Right lung (tissue), 5 donors: ENCODE results near the gene CHRNA4. TPM values are rescaled to one million over a fixed set of nuclear protein-coding genes. Genes with fewer than 3 reads are reported as not detected.

Source experiments
- DNase-seq, 2 donors: peaks; one replicate each; pipeline ENCODE4 v3.0.0-alpha.2; 2013
- polyA plus RNA-seq, 5 donors: library from polyadenylated mRNA; unstranded; fragments of 120-200 nt; gene quantifications; one replicate each; pipeline versions ENCODE4 v1.2.1 to v1.2.3, GENCODE V29; 2013; ENCODE audit warnings: inconsistent platforms in 1 of 5, low replicate concordance in 1 of 5; ENCODE audit not compliant: insufficient read length in 5 of 5, insufficient read depth in 1 of 5

Gene CHRNA4
- polyA plus RNA-seq, 5 donors: 0.24 to 2.5 (median 0.69) TPM

DNA sequence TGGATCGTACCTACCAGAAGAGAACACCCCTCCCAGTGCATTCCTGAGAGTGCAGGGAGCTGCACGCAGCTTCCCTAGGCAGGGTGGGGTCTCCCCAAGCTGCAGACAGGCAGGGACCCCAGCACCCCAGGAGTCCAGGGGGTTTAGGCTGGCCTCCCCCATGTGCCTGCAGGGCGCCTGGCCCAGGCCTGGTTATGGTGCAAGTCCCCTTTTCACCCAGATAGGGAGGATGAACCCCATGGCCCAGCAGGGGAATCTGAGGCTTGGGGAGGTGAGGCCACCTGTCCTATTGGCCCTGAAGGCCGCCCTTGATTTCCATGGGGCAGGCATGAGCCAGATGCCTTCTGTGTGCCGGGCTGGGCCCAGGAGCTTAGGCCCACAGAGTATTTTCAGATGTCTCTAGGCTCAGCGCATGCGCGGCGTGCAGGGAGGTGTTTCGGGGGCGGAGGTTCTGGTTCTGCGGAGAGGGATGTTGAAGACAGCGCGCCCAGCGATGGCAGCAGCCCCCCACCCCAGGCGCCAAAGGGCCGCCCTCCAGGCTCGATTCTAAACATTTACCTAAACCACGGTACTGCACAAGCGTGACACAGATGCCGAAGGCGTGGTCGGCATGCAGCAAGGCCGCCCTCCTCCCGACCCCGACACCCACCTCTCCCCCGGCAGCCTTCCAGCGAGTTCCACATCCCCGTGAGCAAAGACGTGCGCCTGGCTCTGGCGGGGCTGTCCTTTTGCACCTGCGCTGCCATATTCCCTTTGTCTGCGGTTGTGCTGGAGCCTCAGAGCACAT, 38.8 kb downstream of the CHRNA4 start:
- no peak for DNase-seq

DNA sequence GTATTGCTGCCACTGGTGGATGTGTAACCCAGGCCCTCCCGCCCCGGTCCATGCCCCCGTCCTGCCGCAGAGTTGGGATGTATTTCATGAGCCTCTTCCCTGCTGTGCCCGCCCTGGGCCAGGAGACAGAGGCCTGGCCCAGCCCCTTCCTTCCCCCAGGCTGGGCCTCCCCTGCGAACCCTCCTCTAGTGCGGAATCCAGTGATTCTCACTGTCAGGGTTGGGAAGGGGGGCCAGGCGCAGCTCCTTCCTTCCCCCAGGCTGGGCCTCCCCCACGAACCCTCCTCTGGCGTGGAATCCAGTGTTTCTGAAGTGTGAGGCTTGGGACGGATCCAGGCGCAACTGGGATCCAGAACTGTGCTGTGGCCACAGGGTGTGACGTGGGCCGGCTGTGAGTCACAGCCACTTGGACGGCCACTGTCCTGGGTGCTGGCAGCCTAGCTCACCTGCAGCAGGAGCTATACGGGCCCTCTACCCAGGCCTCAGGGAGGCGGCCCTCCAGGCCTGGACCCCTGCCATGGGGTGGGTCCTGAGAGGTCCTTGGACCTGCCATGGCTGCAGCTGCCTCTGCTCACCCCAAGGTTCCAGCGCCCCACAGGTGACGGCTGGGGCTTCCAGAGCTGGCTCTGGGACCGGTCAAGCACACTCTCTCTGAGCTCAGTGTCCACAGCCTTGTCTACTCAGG, 39.9 kb downstream of the CHRNA4 start:
- DNase-seq: peak; percentile 79 to 83

DNA sequence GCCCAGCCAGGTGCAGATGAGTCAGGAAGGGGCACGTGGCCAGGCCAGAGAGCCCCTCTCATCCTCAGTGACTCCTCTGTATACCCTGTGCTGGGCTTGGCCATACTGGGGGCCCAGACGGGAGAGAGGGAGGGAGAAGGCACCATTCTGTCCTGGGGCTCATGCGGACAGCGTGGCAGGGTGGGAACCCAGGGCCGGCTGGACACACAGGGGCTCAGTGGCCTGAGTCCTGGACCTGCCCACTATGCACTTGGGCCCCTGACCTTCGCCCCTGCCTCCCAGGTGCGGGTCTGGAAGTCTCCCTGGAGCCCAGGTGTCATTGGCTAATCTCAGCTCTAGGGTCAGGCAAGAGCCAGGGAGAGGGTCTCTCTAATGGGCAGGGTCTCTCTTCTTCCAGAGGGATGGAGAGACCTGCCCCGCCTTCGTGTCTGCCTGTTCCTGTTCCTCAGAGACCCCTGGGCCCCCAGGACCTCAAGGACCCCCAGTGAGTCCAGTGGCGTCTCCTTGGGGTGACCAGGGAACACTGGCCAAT, 40.5 kb downstream of the CHRNA4 start:
- no peak for DNase-seq

DNA sequence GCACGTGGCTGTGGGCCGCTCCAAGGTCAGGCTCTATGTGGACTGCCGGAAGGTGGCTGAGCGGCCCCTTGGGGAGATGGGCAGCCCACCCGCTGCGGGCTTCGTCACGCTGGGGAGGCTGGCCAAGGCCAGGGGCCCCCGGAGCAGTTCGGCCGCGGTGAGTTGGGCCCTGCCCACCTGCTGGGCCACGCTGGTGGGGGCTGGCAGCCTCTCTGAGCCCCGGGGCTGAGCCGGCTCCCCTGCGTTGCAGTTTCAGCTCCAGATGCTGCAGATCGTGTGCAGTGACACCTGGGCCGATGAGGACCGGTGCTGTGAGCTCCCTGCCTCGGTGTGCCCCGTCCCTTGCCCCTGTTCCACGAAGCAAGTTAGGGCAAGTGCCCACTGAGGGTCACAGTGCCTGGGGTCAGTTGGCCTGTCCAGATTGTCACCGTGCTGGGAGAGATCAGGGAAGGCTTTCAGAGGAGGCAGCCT, 41.1 kb downstream of the CHRNA4 start:
- DNase-seq: no peak

DNA sequence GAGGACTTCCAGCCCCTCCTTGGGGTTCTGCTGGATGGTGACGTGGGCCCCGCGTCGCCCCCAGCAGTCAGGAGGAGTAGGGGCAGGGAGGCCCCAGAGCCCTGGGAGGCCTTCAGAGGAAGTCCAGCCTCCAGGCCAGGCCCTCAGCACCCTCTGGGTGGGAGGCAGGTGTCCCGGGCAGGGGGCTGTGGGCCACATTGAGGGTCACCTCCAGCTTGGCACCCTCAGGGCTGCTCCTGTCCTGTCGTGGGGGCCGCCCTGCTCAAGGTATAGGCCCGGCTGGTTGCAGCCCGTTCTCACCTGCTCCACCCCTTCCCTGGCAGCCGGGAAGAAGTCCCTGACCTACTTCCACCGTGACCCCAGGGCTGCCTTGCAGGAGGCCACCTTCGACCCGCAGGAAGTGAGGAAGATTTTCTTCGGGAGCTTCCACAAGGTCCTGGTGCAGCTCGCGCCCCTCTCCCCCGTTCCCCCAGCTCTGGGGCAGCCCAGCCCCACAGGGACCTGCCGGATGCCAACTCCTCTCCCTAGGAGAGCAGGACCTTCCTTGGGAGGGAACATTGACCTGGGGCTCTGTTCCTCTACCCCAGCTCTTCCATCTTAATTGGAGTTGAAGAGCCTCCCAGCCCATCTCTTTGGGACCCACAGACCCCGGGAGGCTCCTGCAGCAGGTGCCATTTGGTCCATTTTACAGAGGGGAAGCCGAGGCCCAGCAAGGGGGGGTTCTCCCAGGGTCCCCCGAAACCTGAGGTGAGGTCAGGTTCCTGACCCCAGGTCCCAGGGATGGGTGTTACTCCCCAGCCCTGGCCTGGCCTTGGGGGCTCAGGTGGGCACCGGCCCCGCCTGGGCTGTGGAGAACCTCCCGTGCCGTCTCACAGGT, 41.7 kb downstream of the CHRNA4 start:
- DNase-seq: no peak

DNA sequence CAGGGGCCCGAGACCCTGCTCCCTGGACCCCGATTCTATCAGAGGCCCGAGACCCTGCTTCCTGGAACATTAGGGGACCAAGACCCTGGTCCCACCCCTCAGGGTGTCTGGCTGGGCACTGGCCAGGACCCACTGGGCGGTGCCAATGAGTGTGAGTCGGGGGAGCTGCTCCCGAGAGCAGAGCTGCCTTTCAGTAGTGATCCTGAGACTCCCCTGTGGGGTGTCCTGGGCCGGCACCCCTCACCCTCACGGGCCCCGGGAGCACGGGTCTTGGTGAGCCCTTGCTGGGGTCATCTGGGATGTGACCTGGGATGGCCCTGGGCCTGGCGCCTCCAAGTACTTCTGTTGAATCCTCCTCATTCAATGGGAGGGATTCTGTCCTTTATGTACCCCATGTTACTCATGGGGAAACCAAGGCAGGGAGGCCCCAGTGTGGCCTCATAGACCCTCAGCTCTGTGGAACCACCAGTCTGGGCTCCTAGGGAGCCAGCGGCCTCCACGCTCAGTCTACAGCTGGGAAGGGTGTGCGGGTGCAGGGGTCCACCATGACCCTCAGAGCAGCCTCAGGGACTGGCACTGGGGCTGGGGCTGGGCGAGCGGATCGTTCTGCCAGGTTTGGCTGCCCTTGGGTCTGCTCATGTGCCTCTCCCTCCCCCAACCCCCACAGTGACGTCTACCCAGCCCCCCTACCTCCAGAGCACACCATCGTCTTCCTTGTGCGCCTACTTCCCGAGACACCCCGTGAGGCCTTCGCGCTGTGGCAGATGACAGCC, 42.6 kb downstream of the CHRNA4 start:
- DNase-seq: no peak

DNA sequence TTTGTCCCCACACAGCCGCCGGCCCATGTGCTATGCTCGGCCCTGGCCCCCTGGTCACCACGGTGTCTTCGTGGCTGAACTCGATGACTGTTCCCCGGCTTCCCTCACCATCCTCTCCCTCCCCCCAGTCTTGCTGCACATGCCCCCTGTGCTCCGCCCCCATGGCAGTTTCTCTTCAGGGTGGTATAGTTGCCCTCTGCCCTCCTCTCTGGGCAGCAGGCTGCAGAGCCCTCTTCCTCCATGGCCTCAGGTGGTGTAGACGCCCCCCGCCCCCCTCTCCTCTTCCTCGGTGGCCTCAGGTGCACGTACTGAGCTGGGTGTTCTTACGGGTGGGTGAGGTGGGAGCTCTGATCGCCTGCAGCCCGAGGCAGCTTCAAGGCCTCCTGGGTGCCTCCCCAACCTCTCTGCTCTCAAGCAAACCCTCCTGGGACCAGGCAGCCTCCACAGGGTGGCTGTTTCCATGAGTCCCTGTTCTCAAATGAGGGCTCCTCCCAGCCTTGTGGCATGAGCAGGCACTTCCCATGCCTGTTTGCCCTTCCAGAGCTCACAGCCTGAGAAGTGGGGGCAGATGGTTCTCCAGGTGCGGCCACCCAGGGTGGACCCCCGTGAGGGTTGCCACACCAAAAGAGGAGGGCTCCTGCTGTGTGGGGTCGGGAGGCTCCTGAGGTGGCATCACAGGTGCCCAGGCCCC, 43.4 kb downstream of the CHRNA4 start:
- no peak for DNase-seq

DNA sequence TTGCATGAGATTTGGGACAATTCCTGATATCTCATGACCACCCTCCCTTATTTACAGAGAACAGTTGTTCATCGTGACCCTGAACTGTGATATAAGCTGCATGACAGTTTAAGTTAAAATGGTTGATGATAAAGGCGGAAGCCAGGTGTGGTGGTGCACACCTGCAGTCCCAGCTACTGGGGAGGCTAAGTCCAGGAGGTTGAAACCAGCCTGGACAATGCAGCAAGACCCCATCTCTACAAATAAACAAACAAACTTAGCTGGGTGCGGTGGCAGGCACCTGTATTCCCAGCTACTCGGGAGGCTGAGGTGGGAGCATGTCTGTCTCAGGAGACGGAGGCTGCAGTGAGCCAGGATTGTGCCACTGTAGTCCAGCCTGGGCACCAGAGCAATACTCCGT, 44.1 kb downstream of the CHRNA4 start:
- no peak for DNase-seq

DNA sequence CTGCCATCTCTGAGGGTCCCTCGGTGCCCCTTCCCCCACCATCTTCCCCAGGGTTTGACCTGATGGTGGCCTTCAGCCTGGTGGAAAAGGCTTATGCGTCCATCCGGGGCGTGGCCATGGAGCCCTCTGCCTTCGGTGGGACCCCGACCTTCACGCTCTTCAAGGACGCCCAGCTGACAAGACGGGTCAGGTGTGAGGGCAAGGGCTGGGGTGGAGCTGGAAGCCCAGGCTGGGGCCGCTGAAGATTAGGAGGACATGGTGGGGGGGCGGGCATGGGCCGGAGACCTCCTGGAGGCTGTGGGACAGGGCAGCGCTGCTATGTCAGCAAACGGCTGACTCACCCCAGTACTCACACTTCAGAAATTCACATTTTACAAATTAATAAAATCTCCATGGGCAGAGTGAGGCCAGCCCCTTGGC, 44.6 kb downstream of the CHRNA4 start:
- DNase-seq: no peak

DNA sequence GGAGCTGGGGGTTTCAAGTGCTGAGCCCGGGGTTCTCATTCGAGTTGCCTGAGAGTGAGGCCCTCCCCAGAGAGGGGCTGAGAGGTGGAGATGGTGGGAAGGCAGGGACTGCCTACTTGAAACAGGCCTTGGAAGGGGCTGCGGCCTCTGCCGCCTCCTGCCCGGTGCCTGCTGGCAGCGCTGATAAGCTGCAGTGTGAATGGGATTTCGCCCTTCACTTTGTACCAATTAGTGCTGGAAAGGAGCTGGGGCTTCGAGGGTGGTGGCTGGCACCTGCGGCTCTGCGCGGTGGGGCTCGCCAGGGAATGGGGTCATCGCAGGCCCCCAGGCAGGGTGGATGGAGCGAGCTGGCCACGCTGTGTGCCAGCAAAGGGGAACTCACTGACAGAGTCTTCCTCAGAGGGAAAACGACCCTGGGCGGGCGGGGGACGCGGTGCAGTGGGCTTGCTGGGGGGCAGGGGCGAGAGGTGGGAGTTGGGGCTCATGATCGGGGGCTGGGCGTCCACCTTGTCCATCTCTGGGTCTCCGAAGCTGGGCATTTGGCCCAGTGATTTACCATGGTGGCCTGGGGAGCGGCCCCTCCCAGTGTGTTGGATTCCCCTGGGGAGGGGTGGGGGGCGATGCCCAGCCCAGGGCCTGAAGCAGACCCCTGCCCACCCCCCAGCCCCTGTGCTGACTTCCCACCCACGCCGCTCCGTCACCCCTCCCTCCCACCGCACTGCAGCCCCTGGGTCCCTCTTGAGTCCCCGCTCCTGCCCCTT, 45.2 kb downstream of the CHRNA4 start:
- no peak for DNase-seq

DNA sequence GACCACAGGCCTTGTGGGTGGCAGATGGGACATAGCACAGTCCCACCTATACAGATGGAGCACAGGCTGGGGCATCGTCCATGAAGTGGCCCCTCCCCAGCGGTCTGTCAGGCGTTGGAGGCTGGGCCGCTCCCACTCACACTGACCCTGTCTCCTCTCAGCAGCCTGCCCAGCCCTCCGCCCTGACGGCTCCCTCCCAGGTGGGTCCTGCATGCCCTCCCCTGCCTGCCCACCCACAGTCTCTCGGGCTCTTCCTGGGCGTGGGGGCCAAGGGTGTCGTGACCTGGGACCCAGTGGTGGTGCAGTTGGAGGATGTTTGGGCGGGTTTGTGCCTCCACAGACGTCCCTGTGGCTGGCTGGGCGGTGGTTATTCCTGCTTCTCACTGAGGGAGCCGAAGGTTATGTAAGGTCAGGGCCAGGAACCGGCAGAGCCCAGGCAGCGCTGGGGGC, 45.9 kb downstream of the CHRNA4 start:
- no peak for DNase-seq

DNA sequence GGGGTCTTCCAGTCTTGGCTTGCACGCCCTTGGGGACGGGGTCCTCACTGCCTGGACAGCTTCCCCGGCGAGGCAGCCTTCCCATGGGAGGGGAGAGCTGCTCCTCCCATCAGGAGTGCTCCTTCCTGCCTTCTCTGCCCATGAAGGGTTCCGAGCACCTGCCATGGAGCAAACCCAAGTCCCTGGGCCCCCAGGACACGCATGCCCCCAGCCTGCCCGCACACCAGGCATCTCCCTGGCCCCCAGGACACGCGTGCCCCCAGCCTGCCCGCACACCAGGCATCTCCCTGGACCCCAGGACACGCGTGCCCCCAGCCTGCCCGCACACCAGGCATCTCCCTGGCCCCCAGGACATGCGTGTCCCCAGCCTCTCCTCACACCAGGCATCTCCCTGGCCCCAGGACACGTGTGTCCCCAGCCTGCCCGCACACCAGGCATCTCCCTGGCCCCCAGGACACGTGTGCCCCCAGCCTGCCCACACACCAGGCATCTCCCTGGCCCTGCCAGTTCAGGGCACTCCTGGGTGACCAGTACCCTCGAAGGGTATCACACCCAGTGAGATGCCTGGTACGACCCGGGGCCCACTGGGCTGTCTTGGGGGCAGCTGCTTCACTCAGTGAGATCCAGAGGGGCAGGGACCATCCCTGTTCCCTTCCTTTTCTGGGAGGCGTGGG, 46.4 kb downstream of the CHRNA4 start:
- DNase-seq: no peak

DNA sequence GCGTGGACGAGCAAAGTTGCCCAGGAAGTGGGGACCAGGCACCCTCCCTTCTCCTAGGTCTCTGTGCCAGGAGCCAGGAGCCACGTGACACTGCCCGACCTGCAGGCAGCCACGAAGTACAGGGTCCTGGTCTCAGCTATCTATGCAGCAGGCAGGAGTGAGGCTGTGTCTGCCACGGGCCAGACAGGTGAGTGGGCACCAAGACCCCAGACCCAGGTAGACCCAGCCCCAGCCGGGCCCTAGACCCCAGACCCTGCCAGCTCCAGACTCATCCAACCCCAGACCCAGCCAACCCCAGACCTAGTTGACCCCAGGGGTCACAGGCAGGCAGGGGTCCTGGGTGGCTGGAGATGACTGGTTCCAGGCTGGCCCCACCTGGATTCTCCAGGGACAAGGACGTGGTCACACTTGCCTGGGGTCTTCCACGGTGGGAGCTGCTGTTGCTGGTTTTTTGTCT, 47.1 kb downstream of the CHRNA4 start:
- no peak for DNase-seq

DNA sequence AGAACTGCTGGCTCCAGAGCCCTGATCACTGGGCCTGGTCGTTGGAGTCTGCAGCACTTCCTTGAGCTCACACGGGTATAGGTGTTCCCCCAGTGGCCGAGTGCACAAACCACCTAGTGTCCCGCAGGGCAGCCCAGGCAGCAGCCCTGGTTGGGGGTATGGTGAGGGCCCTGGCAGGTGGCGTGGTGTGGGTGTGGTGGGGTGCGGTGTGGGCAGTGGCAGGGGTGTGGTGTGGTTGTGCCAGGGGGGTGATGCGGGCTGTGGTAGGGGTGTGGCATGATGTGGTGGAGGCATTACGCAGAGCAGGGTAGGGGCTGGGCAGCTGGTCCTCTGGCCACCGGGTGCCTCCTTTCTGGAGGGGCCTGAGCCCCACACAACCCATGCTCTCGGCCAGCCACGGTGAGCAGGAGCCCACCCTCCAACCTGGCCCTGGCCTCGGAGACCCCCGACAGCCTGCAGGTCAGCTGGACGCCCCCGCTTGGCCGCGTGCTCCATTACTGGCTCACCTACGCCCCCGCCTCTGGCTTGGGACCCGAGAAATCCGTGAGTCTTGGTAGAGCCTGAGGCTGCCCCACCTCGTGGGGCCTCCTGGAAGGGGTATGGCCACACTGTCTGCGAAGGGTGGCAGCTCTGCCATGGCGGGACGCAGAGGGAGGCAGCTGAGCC, 47.7 kb downstream of the CHRNA4 start:
- DNase-seq: no peak

DNA sequence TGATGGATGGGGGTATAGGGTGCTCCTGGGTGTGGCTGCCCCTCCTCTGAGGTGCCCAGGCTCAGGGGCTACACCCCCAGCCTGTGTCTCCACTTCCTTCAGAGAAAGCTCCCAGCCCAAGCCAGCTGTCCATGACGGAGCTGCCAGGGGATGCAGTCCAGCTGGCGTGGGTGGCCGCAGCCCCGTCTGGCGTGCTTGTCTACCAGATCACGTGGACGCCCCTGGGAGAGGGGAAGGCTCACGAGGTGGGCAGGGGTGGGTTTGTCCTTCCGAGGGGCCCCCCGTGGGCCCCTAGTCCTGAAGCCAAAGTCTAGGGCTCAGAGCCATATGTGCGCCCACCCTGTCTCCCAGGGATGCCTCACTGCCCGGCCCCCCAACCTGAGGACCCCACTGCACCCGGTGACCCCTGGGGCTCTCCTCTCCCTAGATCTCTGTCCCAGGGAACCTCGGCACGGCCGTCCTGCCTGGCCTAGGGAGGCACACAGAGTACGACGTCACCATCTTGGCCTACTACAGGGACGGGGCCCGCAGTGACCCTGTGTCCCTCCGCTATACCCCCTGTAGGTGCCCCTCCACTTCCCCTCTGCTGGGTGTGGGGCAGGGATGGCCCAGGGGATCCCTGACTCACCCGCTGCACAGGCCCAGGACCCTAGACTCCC, 48.3 kb downstream of the CHRNA4 start:
- peak; percentile 92 to 94 for DNase-seq

DNA sequence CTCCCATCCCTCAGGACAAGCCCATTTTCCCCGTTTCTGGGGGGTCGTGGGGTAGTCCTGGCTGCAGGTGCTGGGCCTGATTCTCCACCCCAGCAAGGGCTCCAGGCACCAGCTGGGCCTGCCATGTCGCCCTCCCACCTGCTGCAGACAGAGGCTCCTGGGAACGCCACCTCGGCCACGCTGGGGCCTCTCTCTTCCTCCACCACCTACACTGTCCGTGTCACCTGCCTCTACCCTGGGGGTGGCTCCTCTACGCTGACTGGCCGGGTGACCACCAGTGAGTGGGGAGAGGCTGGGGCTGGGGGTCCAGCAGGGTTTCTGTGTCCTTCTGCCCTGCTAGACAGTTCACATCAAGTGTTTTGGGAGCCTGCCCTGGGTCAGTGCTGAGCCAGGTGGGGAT, 48.9 kb downstream of the CHRNA4 start:
- no peak for DNase-seq

DNA sequence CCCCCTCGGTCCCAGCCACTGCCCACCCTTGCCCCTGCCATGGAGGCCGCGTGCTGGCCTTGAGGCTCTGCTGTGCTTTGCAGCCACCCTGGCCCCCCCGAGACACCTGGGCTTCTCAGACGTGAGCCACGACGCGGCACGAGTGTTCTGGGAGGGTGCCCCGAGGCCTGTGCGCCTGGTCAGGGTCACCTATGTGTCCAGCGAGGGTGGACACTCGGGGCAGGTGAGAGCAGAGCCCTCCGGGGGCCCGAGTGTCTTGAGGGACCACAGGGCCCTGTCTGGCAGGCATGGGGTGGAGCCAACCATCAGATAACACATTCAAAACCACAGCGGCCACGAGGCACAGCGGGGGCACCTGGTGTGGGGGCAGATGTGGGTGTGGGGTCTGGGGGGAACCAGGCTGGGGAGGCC, 49.3 kb downstream of the CHRNA4 start:
- no peak for DNase-seq
